ENCODE results near the gene UCP2.

The UCP2 gene

DNA sequence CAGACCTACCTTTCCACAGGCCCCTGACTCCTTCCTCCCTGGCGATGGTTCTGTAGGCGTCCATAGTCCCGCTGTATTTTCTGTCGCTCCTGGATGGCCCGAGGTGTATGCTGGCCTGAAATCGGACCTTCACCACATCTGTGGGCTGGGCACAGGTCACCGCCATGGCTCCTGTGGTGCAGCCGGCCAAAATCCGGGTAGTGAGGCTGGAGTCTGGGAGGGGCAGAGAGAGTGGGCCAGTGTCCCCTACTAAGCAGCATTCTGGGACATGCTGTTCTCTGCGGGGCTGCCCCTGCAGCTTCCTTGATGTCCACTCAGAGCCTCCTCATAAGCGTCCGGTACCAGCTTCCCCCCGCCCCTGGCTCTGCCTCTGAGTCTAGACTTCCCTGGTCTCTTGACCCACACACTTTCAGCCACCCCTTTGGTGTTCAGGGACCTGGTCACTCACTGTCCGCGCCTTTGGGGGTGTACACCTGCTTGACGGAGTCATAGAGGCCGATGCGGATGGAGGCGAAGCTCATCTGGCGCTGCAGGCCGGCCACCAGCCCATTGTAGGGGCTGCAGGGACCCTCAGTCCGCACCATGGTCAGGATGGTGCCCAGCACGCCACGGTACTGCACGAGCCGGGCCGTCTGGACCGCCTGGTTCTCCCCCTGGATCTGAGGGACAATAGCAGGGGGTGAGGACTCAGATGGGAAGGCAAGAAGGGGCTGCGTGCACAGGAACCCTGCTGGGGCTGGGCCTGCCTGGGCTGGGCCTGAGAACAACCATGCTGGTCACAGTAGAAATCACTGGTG is 23.3 kb upstream of the UCP2 start:
- H3K9me3 ChIP-seq (ENCODE audit: control insufficient read depth, insufficient read depth, low read length), result no peaks in the 10 kb centered on the region
- no peaks in the 10 kb centered on the region; the same call in 1 of the 2 replicates for H3K36me3 ChIP-seq (ENCODE audit: insufficient read depth, low read length)
- H3K4me1 ChIP-seq (ENCODE audit: insufficient read depth, low read length), result peaks cover 9% of the 10 kb centered on the region; the same call in 1 of the 2 replicates
- H3K9ac ChIP-seq (ENCODE audit: low read depth, low read length), result no peak overlapping the region

DNA sequence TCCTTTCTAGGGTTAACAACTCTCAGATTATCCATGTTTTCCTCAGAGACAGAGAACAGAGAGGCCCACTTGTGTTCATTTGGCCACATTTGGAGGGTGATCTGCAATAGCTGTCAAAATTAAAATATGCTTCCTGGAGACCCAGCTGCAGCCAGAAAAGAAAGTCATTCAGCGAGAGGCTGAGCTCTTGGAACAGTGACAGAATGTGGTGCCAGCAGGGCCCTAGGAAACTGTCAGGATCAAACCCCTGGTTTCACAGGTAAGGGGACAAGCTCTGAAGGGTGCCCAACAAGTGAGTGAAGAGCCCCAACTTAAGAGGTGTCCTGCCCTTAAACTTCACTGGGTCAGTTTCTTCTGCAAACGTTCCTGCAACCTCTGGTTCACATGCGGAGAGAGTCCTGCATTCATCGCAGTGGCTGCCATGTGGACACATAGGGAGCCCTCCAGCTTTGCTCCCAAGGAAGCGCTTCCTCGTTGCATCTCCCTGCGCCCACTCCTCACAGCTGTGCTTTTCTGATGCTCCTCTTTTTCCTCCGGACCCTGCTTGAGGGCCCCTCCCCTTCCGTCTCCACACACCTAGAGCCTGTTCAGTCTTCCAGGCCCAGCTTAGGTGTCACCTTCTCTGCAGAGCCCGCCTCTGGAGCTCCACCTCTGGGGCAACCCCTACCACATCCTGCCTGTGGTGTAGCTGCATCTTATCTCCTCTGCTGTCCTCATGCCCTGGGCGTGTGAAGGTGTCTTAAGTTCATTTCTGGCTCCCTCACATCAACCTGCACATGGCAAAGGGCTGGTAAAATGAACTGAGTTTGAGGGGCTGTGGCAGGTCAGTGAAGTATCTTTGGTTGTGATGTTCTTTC is 22.3 kb upstream of the UCP2 start:
- Histone ChIP-seq H3K36me3 (ENCODE audit: insufficient read depth, low read length) (no peaks in the 10 kb centered on the region; the same call in 1 of the 2 replicates), H3K9me3 (ENCODE audit: control insufficient read depth, insufficient read depth, low read length) (no peaks in the 10 kb centered on the region), H3K9ac (ENCODE audit: low read depth, low read length) (no peak overlapping the region), H3K4me1 (ENCODE audit: insufficient read depth, low read length) (0 out of 2 replicates have a peak, but pooled peaks cover 4% of the 10 kb centered on the region)

DNA sequence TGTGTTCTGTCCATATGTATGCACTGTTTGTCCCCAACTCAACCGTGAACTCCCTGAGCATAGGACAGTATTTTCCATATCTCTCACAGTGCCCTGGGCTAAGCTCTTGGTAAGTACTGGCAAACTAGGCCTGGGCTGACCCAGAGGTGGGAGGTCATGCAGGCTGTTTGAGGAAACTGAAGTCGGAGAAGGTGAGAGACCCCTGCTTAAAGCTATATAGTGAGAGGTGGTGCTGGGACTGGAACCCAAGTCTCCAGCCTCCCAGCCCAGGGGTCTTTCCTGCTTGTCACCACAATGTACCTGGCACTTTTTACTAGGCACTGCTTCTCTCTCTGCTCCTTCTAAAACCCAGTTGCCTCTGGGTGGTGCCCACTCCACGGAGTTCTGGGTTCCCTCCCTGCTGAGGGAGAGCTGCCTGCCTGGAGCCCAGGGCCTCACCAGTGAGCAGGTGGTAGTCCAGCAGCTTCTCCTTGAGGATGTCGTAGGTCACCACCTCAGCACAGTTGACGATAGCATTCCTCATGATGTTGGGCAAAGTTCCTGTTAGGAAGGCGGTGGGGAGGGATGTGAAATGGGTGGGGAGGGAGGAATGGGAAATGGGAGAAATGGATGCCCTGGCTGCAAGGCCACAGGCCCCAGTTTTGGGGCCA is 21.5 kb upstream of the UCP2 start:
- Histone ChIP-seq H3K9me3 (ENCODE audit: control insufficient read depth, insufficient read depth, low read length) (no peaks in the 10 kb centered on the region), H3K9ac (ENCODE audit: low read depth, low read length) (no peak overlapping the region)

DNA sequence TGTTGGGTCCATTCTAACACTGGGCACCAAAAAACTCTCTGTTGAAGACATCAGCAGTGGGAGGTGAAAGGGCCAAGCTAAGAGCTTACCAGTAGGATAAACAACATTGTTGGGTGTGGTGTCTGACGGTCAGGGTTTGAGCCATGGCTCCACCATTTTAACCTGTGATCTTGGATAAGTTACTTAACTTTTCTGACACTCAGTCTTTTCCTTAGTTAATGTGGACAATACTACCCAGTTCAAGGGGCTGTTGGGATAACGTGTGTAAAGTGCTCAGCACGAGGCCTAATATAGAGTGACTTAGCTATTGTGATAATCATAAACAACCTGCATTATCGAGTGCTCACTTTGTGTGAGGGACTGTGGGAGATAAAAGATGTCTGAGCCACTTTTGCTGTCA is 20.2 kb upstream of the UCP2 start:
- no peaks in the 10 kb centered on the region; the same call in 1 of the 2 replicates for H3K36me3 ChIP-seq (ENCODE audit: insufficient read depth, low read length)
- no peaks in the 10 kb centered on the region for H3K4me1 ChIP-seq (ENCODE audit: insufficient read depth, low read length)
- no peaks in the 10 kb centered on the region for H3K9me3 ChIP-seq (ENCODE audit: control insufficient read depth, insufficient read depth, low read length)
- H3K9ac ChIP-seq (ENCODE audit: low read depth, low read length), result no peak overlapping the region

More for the DNA sequence above, 21.5 kb upstream of the UCP2 start:
- Histone ChIP-seq H3K4me1 (ENCODE audit: insufficient read depth, low read length) (no peaks in the 10 kb centered on the region), H3K36me3 (ENCODE audit: insufficient read depth, low read length) (no peaks in the 10 kb centered on the region; the same call in 1 of the 2 replicates)

DNA sequence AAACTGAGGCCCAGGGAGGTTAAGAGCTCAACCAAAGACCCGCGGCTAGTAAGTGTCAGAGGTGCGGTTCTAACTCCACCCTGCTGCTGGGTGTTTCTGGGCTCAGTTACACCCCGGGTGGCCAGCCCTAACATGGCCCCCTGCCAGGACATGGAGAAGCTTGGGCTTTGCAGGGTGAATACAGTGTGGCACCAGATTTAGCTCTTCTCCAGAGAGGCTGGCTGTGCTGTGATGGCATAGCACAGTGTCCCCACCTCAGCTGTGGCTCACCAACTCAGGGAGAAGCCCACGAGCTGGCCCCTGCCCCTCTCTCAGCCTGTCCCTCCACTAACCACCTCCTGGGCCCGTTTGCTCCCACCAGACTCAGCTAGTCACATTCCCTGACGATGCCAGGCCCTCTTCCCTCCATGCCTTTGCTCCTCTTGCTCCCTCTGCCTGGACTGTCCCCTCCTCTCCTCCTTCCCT is 19.2 kb upstream of the UCP2 start:
- Histone ChIP-seq H3K9me3 (ENCODE audit: control insufficient read depth, insufficient read depth, low read length) (no peaks in the 10 kb centered on the region), H3K9ac (ENCODE audit: low read depth, low read length) (no peak overlapping the region), H3K36me3 (ENCODE audit: insufficient read depth, low read length) (no peaks in the 10 kb centered on the region; the same call in 1 of the 2 replicates), H3K4me1 (ENCODE audit: insufficient read depth, low read length) (no peaks in the 10 kb centered on the region)

DNA sequence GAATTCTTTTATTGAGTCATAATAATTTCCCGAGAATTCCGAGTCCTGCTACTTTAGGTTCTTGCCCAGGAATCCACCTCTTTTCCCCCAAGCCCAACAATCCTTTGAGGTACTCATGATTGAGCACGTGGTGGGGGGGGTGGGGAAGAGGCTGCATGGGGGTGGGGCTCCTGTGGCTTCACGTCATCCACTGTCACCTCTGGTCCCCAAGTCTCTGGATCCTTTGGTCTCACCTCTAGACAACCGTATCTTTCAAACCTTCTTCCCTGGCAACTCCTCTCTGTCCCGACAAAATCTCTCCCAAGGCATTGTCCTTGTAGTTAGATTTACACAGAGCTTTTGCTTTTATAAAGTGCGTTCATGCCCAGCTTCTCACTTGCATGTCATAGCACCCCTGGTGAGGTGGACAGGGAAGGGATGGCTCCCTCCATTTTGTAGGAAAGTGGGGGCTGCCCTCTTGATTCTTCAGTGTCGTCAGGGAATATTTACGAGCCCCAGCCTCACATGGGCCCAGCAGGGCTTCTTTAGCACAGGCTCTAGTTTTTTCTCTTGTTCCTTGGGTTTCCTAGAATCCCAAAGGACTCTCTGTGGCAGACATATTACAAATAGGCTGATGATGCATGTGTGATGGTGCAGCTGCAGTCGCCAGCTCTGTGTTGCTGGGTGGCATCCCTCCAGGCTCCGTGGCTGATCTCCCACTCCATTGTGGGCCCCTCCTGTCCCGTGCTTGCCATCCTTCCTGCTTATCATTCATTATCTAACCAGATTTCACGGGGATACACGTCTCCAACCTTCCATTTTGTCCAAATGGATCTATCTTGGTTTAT is 17.9 kb upstream of the UCP2 start:
- Histone ChIP-seq H3K9me3 (ENCODE audit: control insufficient read depth, insufficient read depth, low read length) (no peaks in the 10 kb centered on the region), H3K36me3 (ENCODE audit: insufficient read depth, low read length) (no peaks in the 10 kb centered on the region; the same call in 1 of the 2 replicates), H3K4me1 (ENCODE audit: insufficient read depth, low read length) (no peaks in the 10 kb centered on the region), H3K9ac (ENCODE audit: low read depth, low read length) (no peak overlapping the region)

DNA sequence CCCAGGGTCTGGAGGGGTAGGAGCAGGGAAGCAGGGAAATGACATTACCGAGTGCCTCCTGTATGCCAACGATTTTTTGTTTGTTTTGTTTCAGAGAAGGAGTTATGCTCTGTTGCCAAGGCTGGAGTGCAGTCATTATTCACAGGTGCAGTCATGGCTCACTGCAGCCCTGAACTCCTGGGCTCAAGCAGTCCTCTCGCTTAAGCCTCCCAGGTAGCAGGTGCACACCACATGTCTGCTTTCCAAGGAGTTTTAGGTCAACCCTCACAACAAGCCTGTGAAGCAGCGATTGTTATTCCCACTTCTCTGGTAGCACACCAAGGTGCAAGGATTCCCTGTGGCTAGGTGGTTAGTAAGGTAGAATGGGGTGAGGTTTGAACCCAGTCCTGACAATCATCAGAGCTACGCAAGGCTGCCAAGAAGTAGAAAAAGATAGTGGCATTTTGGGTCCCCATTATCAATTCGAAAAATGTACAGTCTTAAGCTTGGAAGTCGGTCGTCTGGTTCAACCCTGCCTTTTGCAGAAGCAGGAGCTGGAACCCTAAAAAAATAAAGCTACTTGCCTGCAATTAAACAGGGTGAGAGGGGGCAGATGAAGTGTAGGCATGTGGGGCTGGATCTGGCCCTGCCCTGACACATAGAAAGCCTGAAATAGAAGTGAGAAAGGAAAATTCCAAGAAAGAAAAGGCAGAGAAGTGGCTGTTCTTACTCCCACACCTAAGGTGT is 17.1 kb upstream of the UCP2 start:
- Histone ChIP-seq H3K9ac (ENCODE audit: low read depth, low read length) (no peak overlapping the region), H3K36me3 (ENCODE audit: insufficient read depth, low read length) (no peaks in the 10 kb centered on the region; the same call in 1 of the 2 replicates), H3K4me1 (ENCODE audit: insufficient read depth, low read length) (no peaks in the 10 kb centered on the region), H3K9me3 (ENCODE audit: control insufficient read depth, insufficient read depth, low read length) (no peaks in the 10 kb centered on the region)

DNA sequence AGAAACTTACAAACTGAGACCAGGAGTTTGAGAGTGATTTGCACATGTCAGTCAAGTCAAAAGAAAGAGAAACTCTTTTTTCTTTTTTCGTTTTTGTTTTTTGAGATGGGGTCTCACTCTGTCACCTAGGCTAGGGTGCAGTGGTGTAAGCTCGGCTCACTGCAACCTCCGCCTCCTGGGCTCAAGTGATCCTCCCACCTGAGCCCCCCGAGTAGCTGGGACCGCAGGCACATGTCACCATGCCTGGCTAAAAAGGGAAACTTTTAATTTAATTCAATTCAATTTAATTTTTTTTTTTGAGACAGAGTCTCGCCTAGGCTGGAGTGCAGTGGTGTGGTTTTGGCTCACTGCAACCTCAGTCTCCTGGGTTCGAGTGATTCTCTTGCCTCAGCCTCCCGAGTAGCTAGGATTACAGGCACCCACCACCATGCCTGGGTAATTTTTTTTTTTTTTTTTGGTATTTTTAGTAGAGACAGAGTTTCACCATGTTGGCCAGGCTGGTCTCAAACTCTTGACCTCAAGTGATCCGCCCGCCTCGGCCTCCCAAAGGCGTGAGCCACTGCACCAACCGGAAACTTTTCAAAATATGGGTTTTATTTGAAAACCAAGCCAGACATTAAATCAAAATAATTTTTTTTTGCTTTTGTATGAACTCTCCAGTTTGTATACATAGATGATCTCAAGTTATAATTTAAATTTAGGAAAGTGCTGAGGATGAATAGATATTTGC is 16.4 kb upstream of the UCP2 start:
- Histone ChIP-seq H3K4me1 (ENCODE audit: insufficient read depth, low read length) (no peaks in the 10 kb centered on the region), H3K9me3 (ENCODE audit: control insufficient read depth, insufficient read depth, low read length) (no peaks in the 10 kb centered on the region), H3K9ac (ENCODE audit: low read depth, low read length) (no peak overlapping the region), H3K36me3 (ENCODE audit: insufficient read depth, low read length) (no peaks in the 10 kb centered on the region; the same call in 1 of the 2 replicates)

DNA sequence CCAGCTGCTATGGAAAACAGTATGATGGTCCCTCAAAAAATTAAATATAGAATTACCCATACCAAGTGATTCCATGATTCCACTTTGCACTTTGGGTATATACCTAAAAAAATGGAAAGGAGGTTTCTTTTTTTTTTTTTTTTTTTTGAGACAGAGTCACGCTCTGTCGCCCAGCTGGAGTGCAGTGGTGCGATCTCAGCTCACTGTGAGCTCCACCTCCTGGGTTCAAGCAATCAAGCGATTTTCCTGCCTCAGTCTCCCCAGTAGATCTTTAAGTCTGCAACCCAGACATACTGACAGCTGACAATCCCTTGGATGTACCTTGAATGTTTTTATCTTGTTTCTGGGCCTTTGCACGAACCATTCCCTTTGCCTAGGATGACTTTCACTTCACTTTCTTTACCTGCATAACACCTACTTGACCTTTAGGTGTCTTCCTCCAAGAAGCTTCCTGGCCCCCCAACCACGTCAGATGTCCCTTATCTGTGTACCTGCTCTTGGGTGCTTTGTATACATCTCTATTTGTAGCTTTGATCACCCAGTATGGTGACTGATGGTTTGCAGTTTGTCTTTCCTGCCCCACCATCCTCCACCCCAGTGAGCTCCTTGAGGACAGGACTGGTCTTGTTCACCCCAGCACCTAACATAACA is 14.6 kb upstream of the UCP2 start:
- no peaks in the 10 kb centered on the region for H3K4me1 ChIP-seq (ENCODE audit: insufficient read depth, low read length)
- no peaks in the 10 kb centered on the region for H3K9me3 ChIP-seq (ENCODE audit: control insufficient read depth, insufficient read depth, low read length)
- H3K9ac ChIP-seq (ENCODE audit: low read depth, low read length), result no peak overlapping the region
- no peaks in the 10 kb centered on the region for H3K36me3 ChIP-seq (ENCODE audit: insufficient read depth, low read length)

DNA sequence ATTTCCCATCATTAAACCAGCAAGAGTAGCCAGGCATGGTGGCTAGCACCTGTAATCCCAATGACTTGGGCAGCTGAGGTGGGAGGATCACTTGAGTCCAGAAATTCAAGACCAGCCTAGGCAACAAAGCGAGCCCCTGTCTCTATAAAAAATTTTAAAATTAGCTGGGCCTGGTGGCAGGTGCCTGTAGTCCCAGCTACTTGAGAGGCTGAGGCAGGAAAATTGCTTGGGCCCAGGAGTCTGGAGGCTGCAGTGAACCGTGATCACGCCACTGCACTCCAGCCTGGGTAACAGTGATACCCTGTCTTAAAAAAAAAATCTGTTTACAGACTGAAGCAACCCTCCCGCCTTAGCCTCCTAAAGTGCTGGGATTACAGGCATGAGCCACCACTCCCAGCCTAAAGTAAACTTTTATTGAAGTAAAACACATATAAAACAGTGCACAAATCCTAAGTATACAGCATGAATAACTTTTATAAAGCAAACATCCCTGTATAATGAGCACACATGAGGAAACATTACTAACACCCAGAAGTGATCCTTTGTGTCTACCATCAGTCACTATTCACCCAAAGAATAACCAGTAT is 13.6 kb upstream of the UCP2 start:
- no peaks in the 10 kb centered on the region for H3K9me3 ChIP-seq (ENCODE audit: control insufficient read depth, insufficient read depth, low read length)
- H3K9ac ChIP-seq (ENCODE audit: low read depth, low read length), result no peak overlapping the region
- H3K36me3 ChIP-seq (ENCODE audit: insufficient read depth, low read length), result no peaks in the 10 kb centered on the region
- peaks cover 5% of the 10 kb centered on the region; the same call in 1 of the 2 replicates for H3K4me1 ChIP-seq (ENCODE audit: insufficient read depth, low read length)

DNA sequence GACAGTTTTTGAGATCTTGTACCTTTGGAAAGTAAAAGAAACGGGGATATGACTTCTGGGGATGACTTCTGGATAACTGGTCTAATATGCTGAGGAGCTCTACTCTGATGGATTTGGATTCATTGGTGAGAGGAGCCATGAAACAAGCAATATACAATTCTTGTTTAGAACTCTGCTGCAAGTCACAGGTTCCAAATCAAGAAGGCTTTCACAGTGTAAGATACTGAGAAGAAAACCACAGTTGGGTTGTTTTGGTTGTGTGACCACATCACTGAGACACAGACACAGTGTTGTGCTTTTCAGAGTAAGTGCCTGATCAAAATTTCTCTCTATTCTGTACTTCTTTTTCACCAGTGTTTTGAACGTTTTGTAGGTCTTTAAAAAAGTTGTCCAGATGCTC is 13.1 kb upstream of the UCP2 start:
- no peaks in the 10 kb centered on the region for H3K9me3 ChIP-seq (ENCODE audit: control insufficient read depth, insufficient read depth, low read length)
- no peaks in the 10 kb centered on the region for H3K36me3 ChIP-seq (ENCODE audit: insufficient read depth, low read length)
- H3K4me1 ChIP-seq (ENCODE audit: insufficient read depth, low read length), result peaks cover 8% of the 10 kb centered on the region; the same call in 1 of the 2 replicates
- H3K9ac ChIP-seq (ENCODE audit: low read depth, low read length), result no peak overlapping the region

DNA sequence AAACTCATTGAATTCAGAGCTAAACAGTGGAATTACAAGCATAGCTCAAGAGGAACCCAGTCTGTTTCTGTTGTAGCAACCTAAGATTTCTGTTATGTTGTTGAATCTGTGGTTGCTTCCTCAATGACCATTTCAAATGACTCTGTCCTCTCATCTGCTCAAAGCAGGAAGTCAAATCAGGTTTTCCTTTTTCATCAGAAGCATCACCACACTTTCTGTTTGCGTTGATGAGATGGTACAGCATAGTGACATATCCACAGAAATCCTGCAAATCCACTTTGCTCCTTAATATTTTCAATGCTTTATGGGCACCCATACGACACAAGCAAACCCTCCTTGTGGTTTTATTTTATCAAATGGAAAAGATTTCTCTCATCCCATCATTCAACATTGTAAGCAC is 12.6 kb upstream of the UCP2 start:
- H3K9ac ChIP-seq (ENCODE audit: low read depth, low read length), result no peak overlapping the region
- peaks cover 8% of the 10 kb centered on the region; the same call in 1 of the 2 replicates for H3K4me1 ChIP-seq (ENCODE audit: insufficient read depth, low read length)
- H3K36me3 ChIP-seq (ENCODE audit: insufficient read depth, low read length), result no peaks in the 10 kb centered on the region

More for the DNA sequence above, 12.6 kb upstream of the UCP2 start:
- H3K9me3 ChIP-seq (ENCODE audit: control insufficient read depth, insufficient read depth, low read length), result no peaks in the 10 kb centered on the region

Measured in ES-I3 (cell line).